NCI-H2196 (cell line): ENCODE data around the gene SPAG17.

ENCODE experiments used
- DNase-seq: peaks from one replicate; lab custom pipeline; 2025; ENCODE audit not compliant: unreplicated experiment; lab: John Stamatoyannopoulos, UW

The SPAG17 gene

DNA sequence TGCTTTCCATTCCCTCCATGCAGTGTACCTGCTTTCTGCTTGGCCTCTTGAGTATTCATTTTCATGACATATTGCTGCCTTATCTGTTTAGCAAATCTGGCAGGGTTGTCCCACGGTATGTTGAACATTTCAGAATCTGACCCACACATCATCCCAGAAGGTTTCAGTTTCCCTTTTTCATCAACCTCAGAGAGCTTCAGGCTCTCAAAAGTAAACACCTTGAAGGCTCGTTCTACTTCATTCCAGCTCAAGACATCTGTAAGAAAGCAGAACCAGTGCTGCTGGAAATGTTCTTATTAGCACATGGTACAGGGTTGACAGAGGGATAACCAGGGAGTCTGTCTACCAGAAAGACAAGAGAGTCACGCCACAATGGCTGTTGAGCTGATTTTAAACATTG, 103.6 kb downstream of the SPAG17 start:
- DNase-seq: no peak

DNA sequence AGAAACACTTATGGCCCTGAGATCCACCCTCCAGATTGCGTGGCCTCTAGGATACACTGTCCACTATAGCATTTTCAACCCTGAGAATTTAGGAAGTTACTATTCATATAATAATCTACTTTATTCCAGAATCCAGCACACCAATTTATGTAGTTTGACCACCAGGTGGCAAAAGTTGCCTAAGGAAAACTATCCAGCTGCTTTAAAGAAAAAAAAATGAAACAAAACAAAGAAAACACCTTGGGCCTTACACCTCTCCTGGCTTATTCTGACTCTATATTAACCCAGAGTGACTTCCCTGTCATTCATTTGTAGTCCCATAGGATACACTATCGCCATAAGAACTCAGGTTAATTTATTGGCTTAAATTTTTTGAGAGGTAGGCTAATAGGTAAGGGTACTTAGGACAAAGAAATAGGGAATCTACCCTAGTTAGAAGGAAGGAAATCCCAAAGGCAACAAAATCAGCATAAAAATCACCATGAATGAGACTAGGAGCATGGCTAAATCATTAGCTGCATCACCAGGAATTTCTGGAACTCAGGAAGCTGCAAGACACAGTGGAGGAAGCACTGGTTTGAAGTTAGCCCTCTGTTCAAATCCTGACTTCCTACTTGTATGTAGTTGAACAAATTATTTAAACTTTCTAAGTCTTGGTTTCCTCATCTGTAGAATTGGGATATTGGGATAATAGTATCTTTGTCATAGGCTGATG, 107.5 kb downstream of the SPAG17 start:
- DNase-seq: peak; percentile 69

DNA sequence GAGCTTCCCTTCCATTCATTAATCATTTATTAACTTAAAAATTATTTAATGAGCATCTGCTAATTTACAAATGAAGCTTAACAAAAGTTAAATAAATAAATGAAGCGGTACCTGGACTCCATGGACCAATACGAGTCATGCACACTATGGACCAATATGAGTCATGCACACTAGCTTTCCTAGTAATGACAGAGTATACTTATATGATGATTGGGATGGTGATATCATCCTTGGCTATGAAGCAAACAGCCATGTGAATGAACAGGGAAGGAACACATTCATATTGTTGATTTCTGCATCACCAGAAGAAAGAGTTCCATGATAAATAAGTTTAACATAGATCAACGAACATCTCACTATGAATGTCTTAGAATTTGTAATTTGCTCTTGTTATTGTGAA, 109.9 kb downstream of the SPAG17 start:
- DNase-seq: no peak

DNA sequence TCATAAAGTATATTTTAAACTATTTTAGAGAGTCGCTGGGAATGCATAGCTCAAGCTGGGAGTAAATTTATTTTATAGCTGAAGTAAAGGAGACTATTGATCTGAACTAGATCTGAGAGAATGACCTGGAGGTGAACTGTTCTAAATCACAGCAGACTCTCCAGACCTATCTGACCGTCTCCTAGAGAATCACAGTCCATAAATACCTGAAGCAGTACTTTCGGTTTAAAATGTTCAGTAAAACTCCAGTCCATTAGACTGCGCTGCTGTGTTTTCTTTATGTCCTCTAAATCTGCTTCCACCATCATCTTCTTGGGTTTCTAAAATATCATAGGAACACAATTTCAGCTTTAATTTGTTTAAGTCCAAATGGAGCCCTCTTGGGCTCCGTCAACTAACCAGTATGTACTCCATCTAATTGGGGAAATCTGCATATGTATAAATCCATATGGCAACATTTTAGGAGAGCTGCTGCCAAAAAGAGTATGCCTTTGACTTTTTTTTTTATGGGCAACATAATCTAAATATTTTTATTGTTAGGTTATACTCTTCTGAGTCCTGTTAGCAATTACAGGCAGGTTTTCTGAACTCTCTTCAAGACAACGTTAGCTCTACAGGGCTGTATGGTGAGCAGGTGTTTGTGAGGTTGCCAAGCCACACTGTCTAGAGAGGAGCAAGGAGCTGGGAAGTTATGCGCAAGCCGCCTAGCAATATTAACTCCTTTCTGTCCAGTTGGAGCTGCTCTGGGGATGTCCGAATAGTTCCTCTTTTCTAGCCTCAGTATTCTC, 111.2 kb downstream of the SPAG17 start:
- DNase-seq: peak; percentile 17

DNA sequence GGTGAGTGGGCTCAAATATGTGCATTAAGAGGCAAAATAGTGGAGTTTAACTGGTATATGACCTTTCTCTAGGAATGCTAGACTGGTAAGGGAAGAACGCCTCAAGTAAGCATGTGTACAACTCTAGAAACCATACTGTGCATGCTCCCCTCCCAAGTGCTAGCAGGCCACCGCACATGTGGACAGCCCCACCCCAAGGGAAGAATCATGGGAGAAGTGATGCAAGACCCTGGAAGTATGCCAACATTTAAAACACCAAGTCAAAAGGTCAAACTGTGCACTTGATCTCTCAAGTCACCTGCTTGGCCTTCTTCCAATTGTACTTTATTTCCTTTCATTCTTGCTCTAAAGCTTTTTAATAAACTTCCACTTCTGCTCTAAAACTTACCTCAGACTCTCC, 135.0 kb downstream of the SPAG17 start:
- peak; percentile 4 for DNase-seq

DNA sequence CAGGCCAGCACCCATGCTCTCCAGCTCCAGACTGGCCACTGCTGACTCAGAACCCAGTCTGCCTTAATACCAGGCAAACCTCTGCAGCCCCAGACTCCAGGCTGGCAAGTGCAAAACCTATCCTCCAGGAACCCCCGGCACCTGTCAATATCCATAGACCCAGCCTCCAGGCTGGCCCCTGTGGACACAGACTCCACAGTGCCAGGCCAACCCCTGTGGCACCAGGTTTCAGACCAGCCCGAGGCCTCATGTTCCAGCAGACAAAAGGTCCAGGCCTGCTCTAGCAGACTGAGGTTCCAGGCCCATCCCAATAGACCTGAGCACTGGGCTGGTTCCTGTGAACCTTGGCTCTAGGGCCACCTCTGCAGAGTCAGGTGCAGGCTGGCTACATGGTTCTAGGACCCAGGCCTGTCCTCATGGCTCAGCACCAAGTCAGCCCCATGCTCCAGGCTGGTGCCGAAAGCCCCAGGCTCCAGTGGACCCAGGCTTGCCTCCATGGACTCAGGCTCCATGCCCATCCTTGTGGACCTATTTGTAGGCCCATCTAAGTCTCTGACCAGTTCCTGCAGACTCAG, 137.3 kb downstream of the SPAG17 start:
- no peak for DNase-seq

DNA sequence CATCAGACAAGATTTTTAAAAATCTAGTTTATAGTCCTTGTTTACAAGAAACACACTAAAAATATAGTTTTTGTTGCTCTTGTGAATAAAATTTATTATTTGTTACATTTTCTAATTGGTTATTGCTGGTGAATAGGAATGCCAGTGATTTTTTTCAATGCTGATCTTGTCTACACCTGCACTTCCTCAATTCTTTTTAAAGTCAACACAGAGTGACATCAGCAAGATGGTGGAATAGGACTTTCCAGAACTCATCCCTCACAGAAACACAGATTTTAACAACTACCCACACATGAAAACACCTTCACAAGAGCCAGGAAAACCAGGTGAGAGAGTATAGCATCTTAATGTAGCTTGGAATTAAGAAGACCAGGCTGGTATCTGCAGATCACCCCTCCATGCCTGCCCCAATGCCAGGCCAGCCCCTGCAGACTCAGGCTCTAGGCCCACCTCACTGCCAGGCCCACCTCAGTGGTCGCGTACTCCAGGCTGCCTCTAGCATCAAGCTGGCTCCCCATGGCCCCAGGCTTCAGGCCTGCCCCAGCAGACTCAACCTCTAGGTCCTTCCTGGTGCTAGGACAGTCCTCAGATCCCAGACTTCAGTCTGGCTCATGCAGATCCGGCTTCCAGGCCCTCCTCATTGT, 137.9 kb downstream of the SPAG17 start:
- no peak for DNase-seq

DNA sequence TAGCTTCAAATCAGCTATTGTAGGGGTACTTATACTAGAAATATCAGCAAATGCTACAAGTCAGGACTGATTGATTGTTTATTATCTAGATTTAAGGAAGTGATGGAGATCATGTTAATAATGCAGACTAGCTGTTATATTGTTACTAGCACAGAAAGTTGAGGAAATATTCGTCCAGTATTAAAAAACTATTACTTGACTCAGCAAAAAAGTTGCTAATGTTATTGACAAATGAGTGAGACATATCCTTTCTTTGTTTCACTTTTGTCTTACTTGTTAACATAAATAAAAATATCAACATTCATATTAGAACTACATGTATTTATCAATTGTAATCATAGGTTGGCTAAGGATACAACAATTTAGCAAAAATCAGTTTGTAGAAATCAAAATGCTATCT, 141.4 kb downstream of the SPAG17 start:
- no peak for DNase-seq

DNA sequence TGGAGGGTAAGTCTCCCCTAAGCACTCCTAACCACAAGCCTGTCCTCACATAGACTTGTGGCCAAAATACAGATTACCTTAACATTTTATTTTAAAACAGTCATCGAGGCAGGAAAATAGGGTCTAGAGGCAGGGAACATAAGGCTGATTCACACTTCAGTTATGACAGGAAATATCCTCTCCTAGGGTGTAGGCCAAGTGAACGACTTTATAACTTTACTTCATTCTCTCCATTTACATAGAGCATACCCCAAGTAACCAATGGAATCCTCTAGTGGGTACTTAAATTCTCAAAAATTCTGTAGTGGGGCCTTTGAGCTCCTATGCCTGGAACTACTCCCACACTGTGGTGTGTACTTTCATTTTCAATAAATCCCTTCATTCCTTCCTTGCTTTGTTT, 142.5 kb downstream of the SPAG17 start:
- no peak for DNase-seq

DNA sequence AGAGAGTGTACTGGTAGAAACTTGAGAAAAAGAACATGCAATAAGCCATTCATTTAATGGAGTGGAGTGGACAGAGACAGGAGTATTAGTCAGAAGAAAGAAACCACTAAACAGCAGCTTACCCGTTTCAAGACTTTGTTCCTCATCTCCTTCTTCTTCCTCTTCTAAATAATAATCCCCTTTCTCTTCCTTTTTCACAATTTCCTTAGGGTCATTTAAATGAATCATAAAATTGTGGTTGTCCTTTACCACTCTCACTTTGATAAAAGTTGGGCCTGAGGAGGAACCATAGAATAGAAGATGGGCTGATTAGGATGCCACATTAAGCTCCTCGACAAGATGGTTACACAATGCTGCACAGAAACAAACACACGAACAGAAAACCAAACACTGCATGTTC, 145.9 kb downstream of the SPAG17 start:
- no peak for DNase-seq

DNA sequence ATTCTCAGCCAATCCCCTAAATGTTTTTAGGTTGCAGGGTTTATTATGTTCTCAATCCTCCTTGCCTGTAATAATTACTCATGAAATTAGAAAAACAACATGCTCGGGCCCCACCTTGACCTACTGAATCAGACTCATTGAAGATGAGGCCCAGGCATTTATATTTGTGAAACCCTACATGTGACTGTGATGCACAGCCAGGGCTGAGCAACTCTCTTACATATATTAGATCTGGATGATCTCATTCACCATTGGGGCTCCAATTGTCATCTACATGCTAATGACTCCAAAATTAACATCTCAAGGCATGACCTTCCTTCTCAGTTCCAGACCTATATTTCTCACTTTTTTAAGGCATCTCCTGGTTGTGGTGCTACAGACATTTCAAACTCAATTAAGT, 152.1 kb downstream of the SPAG17 start:
- no peak for DNase-seq

DNA sequence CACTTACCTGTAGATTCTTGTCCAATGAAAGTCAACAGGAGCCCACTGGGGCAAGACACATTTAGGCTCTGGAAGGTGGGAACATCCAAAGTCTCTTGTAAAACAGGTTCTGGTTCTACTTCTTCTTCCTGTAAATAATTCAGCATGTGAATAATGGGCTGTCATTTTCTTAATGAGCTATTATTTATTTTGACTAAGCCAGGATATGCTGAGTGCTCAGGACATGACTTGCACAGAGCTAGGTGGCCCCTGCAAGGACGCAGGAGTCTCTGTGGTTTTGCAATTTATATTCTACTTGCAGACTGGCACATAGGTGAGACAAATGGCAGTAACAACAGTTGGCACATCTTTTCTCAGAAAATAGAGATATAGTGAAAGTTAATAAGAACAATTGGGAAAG, 156.8 kb downstream of the SPAG17 start:
- DNase-seq: no peak

DNA sequence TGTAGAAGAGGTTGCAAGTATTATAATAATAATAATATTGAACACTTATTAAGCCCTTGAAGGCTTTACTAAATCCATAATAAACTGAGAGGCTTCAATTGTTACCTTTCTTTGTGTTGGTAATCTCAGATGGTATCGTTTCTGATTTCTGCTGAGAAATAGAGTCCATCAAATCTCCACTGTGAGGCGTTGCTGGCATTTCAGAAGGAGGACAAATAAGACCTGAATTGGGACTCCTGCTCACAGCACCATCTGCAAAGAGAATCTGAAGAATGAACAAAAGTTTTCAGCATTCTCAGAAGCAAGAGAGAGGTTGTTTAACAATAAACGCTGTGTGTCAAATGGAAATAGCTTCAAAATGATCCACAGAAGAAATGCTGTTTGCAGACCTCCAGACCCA, 161.8 kb downstream of the SPAG17 start:
- DNase-seq: no peak

DNA sequence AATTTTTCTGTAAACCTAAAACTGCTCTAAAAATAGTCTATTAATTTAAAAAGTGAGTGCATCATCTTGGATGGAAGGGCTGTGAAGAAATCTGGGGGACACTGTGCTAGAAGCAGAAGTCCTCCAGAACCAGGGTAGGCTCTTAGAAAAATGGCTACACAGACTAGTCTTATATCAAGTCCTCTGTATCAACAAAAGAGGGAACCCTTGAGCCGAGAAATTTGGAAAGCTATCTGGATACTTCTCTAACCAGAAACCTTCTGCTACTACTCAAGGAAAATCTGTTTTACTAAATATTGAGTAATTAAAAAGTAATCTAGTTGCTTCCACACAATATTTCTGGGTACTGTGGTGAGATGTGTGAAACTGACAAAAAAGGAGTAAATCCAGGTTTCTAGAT, 163.4 kb downstream of the SPAG17 start:
- DNase-seq: no peak

DNA sequence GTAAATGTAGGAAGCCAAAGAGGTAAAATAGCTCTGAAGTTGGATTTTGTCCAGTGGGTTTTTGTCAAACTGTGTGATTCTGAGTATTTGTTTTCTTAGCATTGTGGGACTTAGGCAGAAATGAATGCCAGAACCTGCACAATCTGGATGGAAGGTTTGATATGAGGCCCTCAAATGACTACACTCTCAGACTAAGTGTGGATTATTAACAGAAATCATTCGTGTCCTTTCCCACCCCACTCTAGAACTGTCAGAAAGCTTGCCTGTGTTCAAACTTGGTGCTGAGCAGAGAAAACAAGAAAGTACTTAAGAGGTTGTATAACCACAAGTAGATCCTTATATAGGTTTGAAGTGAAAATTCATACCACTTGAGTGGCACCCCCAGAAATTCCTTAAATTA, 167.0 kb downstream of the SPAG17 start:
- DNase-seq: no peak

DNA sequence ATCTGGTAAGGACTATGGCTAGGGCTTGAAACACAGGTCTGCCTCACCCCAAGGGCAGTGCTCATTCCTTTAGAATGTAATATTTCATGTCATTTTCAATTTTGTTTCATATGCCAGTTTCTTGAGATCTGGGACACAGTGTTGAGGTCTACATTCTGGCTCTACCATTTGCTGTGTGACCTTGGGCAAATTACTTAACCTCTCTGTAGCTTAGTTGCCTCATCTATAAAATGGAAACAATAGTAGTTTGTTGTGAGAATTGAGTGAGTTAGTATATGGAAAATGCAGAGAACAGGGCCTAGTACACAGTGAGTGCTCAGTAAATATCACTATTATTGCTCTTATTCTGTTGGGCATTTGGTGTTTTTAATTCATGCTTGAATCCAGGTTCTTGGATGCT, 171.1 kb downstream of the SPAG17 start:
- DNase-seq: no peak

DNA sequence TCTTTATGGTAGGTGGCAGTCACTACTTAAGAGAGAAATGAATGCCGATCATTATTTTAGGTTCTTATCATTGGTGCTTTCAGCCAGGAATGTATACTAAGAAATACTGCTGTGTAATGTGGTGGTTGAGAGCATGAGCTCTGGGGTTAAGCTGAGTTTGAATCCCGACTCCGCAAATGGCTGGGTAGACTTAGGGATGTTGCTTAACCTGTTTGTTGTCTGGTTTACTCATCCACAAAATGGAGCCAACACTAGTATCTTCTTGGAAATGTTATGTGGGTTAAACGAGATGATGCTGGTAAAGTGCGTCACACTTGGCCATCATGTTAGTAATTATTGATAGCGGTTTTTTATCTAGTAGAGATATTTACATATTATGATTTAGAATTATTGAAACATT, 171.7 kb downstream of the SPAG17 start:
- DNase-seq: no peak

DNA sequence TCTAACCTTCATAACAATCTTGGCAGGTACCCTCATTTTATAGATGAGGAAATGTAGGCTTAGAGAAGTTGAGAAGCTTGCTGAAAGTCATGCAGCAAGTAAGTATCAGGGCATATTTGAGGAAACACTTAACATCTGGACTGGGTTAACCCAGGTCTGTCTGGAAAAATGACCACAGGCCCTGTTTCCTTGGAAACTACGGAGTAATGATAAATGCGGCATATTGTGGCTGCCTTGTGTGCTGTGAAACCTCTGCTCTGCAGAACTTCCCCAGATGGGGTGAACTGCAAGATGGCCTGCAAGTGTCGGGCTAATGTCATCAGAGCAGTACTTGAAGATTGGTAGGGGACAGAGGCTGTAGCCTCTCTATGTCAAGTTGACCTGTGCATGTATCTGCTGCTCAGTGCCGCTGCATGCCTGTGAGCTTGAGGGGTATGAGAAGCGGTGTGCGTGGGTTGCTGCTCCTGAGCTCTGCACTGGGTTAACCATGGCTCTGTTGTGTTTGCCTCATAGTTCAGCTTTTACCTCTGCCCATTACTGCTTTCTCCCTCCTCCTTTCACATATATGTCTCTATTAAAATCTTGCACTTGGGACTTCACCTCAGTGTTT, 172.4 kb downstream of the SPAG17 start:
- DNase-seq: no peak

DNA sequence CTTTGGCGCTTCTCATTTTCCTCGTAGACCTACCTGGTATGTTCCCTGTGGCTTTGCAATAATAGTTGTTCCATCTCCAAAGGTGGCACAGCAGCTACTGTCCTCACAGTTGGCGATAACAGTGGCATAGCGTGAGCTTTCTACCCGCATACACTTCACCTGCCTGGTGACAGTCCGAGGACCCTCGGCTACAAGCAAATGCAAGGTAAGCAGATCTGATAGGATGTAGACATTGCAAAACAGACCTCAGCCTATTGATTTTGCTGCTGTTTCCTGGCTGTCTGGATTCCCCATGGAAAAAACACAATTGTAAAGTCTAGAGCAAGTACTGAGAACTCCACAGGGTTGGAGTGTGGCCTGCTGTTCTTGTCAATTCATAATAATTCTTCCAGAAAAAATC, 177.0 kb downstream of the SPAG17 start:
- DNase-seq: no peak

DNA sequence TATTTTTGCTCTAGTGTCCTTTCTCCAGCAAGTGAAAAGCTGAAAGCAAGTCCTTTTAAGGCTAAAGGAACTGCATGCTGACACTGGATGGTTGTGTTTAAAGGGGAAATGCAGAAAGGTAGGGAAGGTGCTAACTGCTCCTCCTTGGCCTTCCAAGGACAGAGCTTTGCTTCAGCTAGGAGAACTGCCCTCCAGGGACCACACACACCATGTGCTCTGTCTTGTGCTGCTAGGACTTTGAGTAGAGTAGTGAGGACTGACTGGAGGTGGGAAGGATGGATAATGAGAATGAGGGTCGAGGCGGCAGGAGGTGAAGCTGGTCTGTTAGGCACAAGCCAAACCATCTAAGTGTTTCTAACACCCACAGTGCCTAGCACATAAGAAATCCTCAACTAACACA, 177.6 kb downstream of the SPAG17 start:
- no peak for DNase-seq

DNA sequence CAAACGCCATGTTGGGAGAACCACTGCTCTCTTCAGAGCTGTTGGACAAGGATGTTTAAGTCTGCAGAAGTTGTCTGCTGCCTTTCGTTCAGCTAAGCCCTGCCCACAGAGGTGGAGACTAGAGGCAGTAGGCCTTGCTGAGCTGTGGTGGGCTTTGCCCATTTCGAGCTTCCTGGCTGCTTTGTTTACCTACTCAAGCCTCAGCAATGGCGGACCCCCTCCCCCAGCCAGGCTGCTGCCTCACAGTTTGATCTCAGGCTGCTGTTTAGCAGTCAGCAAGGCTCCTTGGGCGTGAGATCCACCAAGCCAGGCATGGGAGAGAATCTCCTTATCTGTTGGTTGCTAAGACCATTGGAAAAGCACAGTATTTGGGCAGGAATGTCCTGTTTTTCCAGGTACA, 180.7 kb downstream of the SPAG17 start:
- no peak for DNase-seq

DNA sequence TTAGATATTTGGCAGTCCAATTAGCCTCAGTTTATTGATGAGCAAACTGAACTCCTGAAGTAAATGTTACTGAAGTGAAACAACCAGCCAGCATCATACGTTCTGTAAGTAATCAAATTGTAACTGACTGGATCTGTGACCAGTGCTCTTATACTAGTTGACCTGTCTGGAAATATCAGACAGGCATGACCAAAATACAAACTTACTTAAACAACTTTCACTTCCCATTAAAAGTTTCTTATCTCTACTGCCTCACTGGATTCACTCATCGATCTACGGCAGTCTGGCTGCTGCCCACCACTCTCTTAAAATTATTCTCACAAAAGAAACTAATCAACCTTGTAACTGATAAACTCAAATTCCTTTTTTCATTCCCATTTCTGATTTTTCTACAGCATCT, 199.1 kb downstream of the SPAG17 start:
- DNase-seq: no peak
